Measurements from ENCODE around the gene TMEM266. TPM values are rescaled to one million over a fixed set of nuclear protein-coding genes. Genes with fewer than 3 reads are reported as not detected.

Gene TMEM266
- total RNA-seq, 1 donor from 2014 or later: 0.52 TPM

- no peak for DNase-seq (ENCODE audit: low spot score)
These were observed 180.0 kb downstream of the TMEM266 start for GRCh38 chr15:76239786-76240185.

DNA sequence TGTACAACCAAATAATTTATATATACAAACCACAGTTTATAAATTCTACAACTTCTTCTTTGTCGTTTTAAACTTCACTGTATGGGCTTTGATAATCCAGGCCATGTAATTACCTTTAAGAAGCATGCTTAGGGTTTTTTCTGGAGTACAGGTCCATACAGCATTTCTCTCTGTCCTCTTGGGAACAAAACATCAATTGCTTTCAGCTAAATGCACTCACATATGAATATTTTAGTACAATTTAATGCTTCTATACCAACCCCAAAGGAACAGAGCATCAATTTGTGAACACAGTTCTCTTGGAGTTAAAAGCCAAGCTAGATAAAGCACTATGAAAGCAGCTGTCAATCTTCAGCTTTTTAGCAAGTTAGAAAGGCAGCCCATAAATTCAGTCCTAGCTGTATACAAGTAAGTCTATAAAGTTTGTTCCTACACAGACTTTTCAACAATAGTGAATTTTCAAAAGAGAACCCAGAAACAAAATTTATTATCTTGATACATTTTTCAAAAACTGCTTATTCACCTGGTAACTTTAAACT, 185.4 kb downstream of the TMEM266 start:
- DNase-seq (ENCODE audit: low spot score): no peak

DNA sequence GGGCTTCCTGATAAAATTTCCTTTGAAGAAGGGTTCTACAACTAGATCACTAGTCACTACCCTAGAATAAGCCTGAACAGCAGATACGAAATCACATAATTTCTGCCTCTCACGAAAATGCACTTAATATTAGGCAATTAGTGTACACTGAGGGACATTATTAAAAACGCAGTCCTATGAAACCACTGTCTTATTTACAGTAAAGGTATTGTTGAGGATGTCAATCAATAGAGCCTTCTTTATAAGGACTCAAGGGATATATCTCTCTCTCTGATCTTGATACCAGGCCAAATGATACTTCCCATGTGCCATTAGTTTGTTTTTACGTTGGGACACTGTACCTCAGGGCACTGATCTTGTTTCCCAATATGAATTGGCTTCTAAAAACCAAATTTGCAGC, 191.9 kb downstream of the TMEM266 start:
- no peak for DNase-seq (ENCODE audit: low spot score)

- DNase-seq (ENCODE audit: low spot score): no peak
These were observed 192.5 kb downstream of the TMEM266 start for GRCh38 chr15:76252249-76252648.

GRCh38 chr15:76253691-76254473, 194.1 kb downstream of the TMEM266 start:
- no peak for DNase-seq (ENCODE audit: low spot score)

Other genes starting within 250 kb of the TMEM266 start
- gene UBE2Q2, start 216.5 kb upstream of the TMEM266 start, total RNA-seq: 29.1 TPM
- 28.2 TPM for gene FBXO22, start 156.1 kb upstream of the TMEM266 start, total RNA-seq
- 16.3 TPM for gene NRG4, start 47.6 kb upstream of the TMEM266 start, total RNA-seq